CD14-positive monocyte (primary cell): Measurements from ENCODE around the gene KMT2E. TPM values are rescaled to one million over a fixed set of nuclear protein-coding genes. Genes with fewer than 3 reads are reported as not detected.

Source experiments
- DNase-seq, 3 donors: peaks; one replicate each; pipeline ENCODE4 v3.0.0-alpha.2; 2011 to 2022
- H2AFZ ChIP-seq: 2 replicates; pipeline ENCODE4 v1.6.0; 2012; ENCODE audit warnings: mild to moderate bottlenecking, low read depth, low read length, inconsistent platforms; ENCODE audit not compliant: insufficient read depth, poor library complexity, severe bottlenecking
- H3K27ac ChIP-seq, 2 donors: 1 replicate in 1 of 2; 2 replicates in 1 of 2; pipeline ENCODE4 v1.5.1; 2012 to 2013; ENCODE audit warnings: low read length in 2 of 2, control low read depth in 1 of 2, inconsistent platforms in 1 of 2, low read depth in 1 of 2, mild to moderate bottlenecking in 1 of 2
- H3K27me3 ChIP-seq, 2 donors: one replicate each; pipeline versions ENCODE4 v1.6.0 to v1.6.1; 2011 to 2013; ENCODE audit warnings: low read length in 2 of 2; ENCODE audit not compliant: control insufficient read depth in 2 of 2, insufficient read depth in 2 of 2
- H3K36me3 ChIP-seq, 2 donors: replicated peaks in 1 of 2; 1 replicate in 1 of 2; 2 replicates in 1 of 2; pipeline versions ENCODE4 v1.5.1 to v1.6.1; 2012 to 2013; ENCODE audit warnings: low read length in 2 of 2, control low read depth in 1 of 2, inconsistent platforms in 1 of 2, mild to moderate bottlenecking in 1 of 2; ENCODE audit not compliant: insufficient read depth in 2 of 2, control insufficient read depth in 1 of 2
- H3K4me1 ChIP-seq, 2 donors: 1 replicate in 1 of 2; 2 replicates in 1 of 2; pipeline versions ENCODE4 v1.5.1 to v1.6.1; 2012 to 2013; ENCODE audit warnings: low read length in 2 of 2, control low read depth in 1 of 2, inconsistent platforms in 1 of 2, mild to moderate bottlenecking in 1 of 2, moderate library complexity in 1 of 2; ENCODE audit not compliant: insufficient read depth in 2 of 2, control insufficient read depth in 1 of 2
- H3K4me2 ChIP-seq: replicated peaks from 2 replicates; pipeline ENCODE3; 2012; ENCODE audit warnings: low read length, moderate library complexity, mild to moderate bottlenecking; ENCODE audit not compliant: poor library complexity, severe bottlenecking; ENCODE audit errors: extremely low read depth
- H3K4me3 ChIP-seq, 3 experiments: fragments of 200-600 bp in 1 of 3; sonication (generic) in 1 of 3; replicated peaks in 1 of 3; 1 replicate in 2 of 3; 2 replicates in 1 of 3; pipeline ENCODE4 v1.5.1; 2011 to 2013; ENCODE audit warnings: low read length in 3 of 3, mild to moderate bottlenecking in 3 of 3, control low read depth in 2 of 3, low read depth in 2 of 3, inconsistent platforms in 1 of 3, moderate library complexity in 1 of 3
- H3K79me2 ChIP-seq: 2 replicates; pipeline ENCODE4 v1.6.0; 2012; ENCODE audit warnings: mild to moderate bottlenecking, control low read depth, inconsistent platforms, low read length, moderate library complexity; ENCODE audit not compliant: insufficient read depth
- H3K9ac ChIP-seq: 2 replicates; pipeline ENCODE4 v1.6.0; 2017; ENCODE audit warnings: low read length, mild to moderate bottlenecking; ENCODE audit not compliant: insufficient read depth, poor library complexity, severe bottlenecking
- H3K9me3 ChIP-seq, 2 donors: replicated peaks in 1 of 2; 1 replicate in 1 of 2; 2 replicates in 1 of 2; pipeline versions ENCODE4 v1.5.1 to v1.6.1; 2012 to 2013; ENCODE audit warnings: low read length in 2 of 2, control low read depth in 1 of 2; ENCODE audit not compliant: control insufficient read depth in 1 of 2, insufficient read depth in 1 of 2
- H4K20me1 ChIP-seq: 2 replicates; pipeline ENCODE4 v1.6.0; 2012; ENCODE audit warnings: mild to moderate bottlenecking, low read length, control low read depth, moderate library complexity; ENCODE audit not compliant: insufficient read depth
- H3K27ac Mint-ChIP-seq, 7 donors: one replicate each; pipeline ENCODE4 v1.8.0; 2020; ENCODE audit warnings: mild to moderate bottlenecking in 7 of 7, mixed read lengths in 7 of 7, moderate library complexity in 6 of 7, inconsistent platforms in 2 of 7
- H3K27me3 Mint-ChIP-seq, 3 donors: one replicate each; pipeline ENCODE4 v1.8.0; 2021 to 2022; ENCODE audit warnings: low read depth in 3 of 3, mild to moderate bottlenecking in 3 of 3, mixed read lengths in 3 of 3, moderate library complexity in 3 of 3, inconsistent platforms in 1 of 3
- H3K36me3 Mint-ChIP-seq, 2 donors: one replicate each; pipeline ENCODE4 v1.8.0; 2020; ENCODE audit warnings: mixed read lengths in 2 of 2, inconsistent platforms in 1 of 2, mild to moderate bottlenecking in 1 of 2
- H3K4me1 Mint-ChIP-seq: one replicate; pipeline ENCODE4 v1.8.0; 2020; ENCODE audit warnings: mild to moderate bottlenecking, mixed read lengths
- H3K4me3 Mint-ChIP-seq, 2 donors: one replicate each; pipeline ENCODE4 v1.8.0; 2020; ENCODE audit warnings: mild to moderate bottlenecking in 2 of 2, mixed read lengths in 2 of 2, moderate library complexity in 1 of 2
- H3K9me3 Mint-ChIP-seq, 7 donors: one replicate each; pipeline ENCODE4 v1.8.0; 2020 to 2022; ENCODE audit warnings: mixed read lengths in 7 of 7, mild to moderate bottlenecking in 6 of 7, moderate library complexity in 6 of 7, inconsistent platforms in 2 of 7
- WGBS: methylation state at CpG from one replicate; pipeline ENCODE4 v1.1.5; 2013; ENCODE audit warnings: missing lambda C conversion rate; ENCODE audit not compliant: insufficient coverage; 5-methylcytosine and 5-hydroxymethylcytosine counted together
- intact Hi-C, 2 donors: fragments of 100-400 bp; cut with micrococcal nuclease; formaldehyde crosslinking; loops; one replicate each; pipeline versions ENCODE4 v1.15.0 to v1.15.1; 2023
- polyA plus RNA-seq, 3 donors: library from polyadenylated mRNA; depleted of rRNA in 1 of 3; unstranded in 2 of 3; stranded (reverse) in 1 of 3; fragments of 300-500 nt in 2 of 3; fragments of >200 nt in 1 of 3; fragmentation: Illumina TruSeq in 2 of 3; gene quantifications; 1 replicate in 2 of 3; 2 replicates in 1 of 3; pipeline ENCODE4 v1.2.3, GENCODE V29; 2012 to 2021
- TF ChIP-seq, protein P1 (sequence below): fragments of 200-600 bp; IDR thresholded peaks from one replicate; pipeline ENCODE4 v1.8.0; 2022; ENCODE audit warnings: antibody characterized with exemption, mild to moderate bottlenecking

Gene KMT2E
- polyA plus RNA-seq, 3 donors: 21.5 to 58.0 (median 33.1) TPM

DNA sequence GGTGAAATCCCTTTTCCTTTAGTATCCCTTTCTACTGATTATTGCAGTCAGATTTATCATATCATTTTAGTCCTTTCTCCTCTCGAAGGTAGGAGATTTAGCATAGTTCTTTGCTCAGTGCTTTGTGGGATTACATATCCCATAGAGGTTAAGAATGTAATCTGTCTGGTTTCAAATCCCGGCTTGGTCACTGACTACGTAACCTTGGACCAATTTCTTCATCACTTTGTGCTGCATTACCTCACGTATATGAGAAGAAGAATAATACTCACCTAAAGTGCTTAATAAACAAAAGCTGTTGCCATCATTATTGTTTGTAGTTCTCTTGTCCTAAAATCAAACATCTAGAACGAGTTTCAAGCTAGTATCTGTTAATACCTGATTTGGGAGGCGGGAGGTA is 74.0 kb downstream of the KMT2E start:
- Histone ChIP-seq H3K9me3 (no peaks in the 10 kb centered on the region), H3K27me3 (no peaks in the 10 kb centered on the region), H3K79me2 (peaks cover 29% of the 10 kb centered on the region), H2AFZ (no peak overlapping the region), H3K4me2 (no peak overlapping the region), H3K4me1 (no peaks in the 10 kb centered on the region), H3K9ac (no peak overlapping the region), H3K4me3 (no peak overlapping the region), H4K20me1 (peaks cover 92% of the 10 kb centered on the region), H3K36me3 (peaks cover 70 to 93% of the 10 kb centered on the region in 2 donors), H3K27ac (peak overlapping the region in 1 of 2 donors; percentile 0)
- intact Hi-C loops: no loop called here
- TF ChIP-seq, protein P1, sequence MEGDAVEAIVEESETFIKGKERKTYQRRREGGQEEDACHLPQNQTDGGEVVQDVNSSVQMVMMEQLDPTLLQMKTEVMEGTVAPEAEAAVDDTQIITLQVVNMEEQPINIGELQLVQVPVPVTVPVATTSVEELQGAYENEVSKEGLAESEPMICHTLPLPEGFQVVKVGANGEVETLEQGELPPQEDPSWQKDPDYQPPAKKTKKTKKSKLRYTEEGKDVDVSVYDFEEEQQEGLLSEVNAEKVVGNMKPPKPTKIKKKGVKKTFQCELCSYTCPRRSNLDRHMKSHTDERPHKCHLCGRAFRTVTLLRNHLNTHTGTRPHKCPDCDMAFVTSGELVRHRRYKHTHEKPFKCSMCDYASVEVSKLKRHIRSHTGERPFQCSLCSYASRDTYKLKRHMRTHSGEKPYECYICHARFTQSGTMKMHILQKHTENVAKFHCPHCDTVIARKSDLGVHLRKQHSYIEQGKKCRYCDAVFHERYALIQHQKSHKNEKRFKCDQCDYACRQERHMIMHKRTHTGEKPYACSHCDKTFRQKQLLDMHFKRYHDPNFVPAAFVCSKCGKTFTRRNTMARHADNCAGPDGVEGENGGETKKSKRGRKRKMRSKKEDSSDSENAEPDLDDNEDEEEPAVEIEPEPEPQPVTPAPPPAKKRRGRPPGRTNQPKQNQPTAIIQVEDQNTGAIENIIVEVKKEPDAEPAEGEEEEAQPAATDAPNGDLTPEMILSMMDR: no peak
- Mint-ChIP-seq H3K36me3 (peaks cover 56 to 72% of the 10 kb centered on the region in 2 donors), H3K4me3 (no peak overlapping the region), H3K9me3 (no peaks in the 10 kb centered on the region), H3K27me3 (no peaks in the 10 kb centered on the region), H3K4me1 (no peaks in the 10 kb centered on the region), H3K27ac (peak overlapping the region in 1 of 7 donors; percentile 1)
- WGBS: no CpG with 5 or more reads among the region's 6 CpGs
- DNase-seq: no peak

GRCh38 chr7:105088456-105088855 is 74.5 kb downstream of the KMT2E start:
- Histone ChIP-seq H2AFZ (no peak overlapping the region), H3K9me3 (no peaks in the 10 kb centered on the region), H3K79me2 (peaks cover 31% of the 10 kb centered on the region), H4K20me1 (peaks cover 92% of the 10 kb centered on the region), H3K4me2 (no peak overlapping the region), H3K36me3 (peaks cover 70 to 93% of the 10 kb centered on the region in 2 donors), H3K4me3 (no peak overlapping the region), H3K4me1 (no peaks in the 10 kb centered on the region), H3K27me3 (no peaks in the 10 kb centered on the region), H3K9ac (no peak overlapping the region), H3K27ac (peak overlapping the region in 1 of 2 donors; percentile 0)
- H3K4me1 Mint-ChIP-seq: no peaks in the 10 kb centered on the region
- H3K9me3 Mint-ChIP-seq: no peaks in the 10 kb centered on the region
- WGBS: no CpG with 5 or more reads among the region's 2 CpGs
- peaks cover 57 to 75% of the 10 kb centered on the region in 2 donors for H3K36me3 Mint-ChIP-seq
- intact Hi-C loops: no loop called here
- TF ChIP-seq, protein P1: no peak
- peak overlapping the region in 2 of 7 donors; percentile 1 to 16 for H3K27ac Mint-ChIP-seq
- H3K4me3 Mint-ChIP-seq: no peak overlapping the region
- H3K27me3 Mint-ChIP-seq: no peaks in the 10 kb centered on the region
- DNase-seq: no peak
